K562 (cell line): ENCODE results near the gene EIF2S3B. TPM values are rescaled to one million over a fixed set of nuclear protein-coding genes. Genes with fewer than 3 reads are reported as not detected.

Experiments used
- ATAC-seq: fragments of 200-7000 bp; cut with Tn5 transposase; 3 replicates; pipeline ENCODE4 v1.9.1; 2020; ENCODE audit warnings: moderate library complexity
- BruUV-seq: library from RNA; stranded (reverse); fragments of 400-500 nt; replicated peaks from 2 replicates; lab custom pipeline; 2021; lab: Mats Ljungman, UMichigan
- CTCF ChIA-PET: fragments of 300-600 bp; formaldehyde crosslinking; extraction: SDS; loops from one replicate; lab custom pipeline; 2021; ENCODE audit warnings: low intra/inter-chr PET ratio; lab: Yijun Ruan, JAX
- POLR2A ChIA-PET: fragments of 300-600, 350-650 bp; sonication (Branson Sonifier 250); formaldehyde crosslinking; extraction: SDS; loops from one replicate; lab custom pipeline; 2021; ENCODE audit warnings: antibody characterized with exemption, inconsistent platforms; lab: Yijun Ruan, JAX
- DNase-seq, 4 experiments: peaks; one replicate each; pipeline versions ENCODE4 v3.0.0 to v3.0.0-alpha.2; 2011 to 2018; ENCODE audit warnings: low spot score in 3 of 4, mixed read lengths in 3 of 4; ENCODE audit errors: extremely low read depth in 1 of 4
- FAIRE-seq: peaks from 2 replicates; lab custom pipeline; 2011; peaks lifted over from hg19 to GRCh38; lab: Jason Lieb, UNC
- H2AFZ ChIP-seq: 2 replicates; pipeline ENCODE4 v1.6.0; 2011; ENCODE audit warnings: low read depth, low read length, control low read depth, inconsistent platforms
- H3K27ac ChIP-seq: fragments of 200-600 bp; 3 replicates; pipeline ENCODE4 v1.8.0; 2011; ENCODE audit warnings: low read depth, mild to moderate bottlenecking, control low read depth, inconsistent platforms, low read length, moderate library complexity, mixed read lengths; ENCODE audit errors: extremely low read depth
- H3K27me3 ChIP-seq, 2 experiments: fragments of 300-600 bp in 1 of 2; 2 replicates in 1 of 2; 3 replicates in 1 of 2; pipeline versions ENCODE4 v1.6.0 to v1.8.0; 2011; ENCODE audit warnings: inconsistent platforms in 2 of 2, low read length in 2 of 2, mild to moderate bottlenecking in 1 of 2, mixed read lengths in 1 of 2, moderate library complexity in 1 of 2; ENCODE audit not compliant: control insufficient read depth in 2 of 2, insufficient read depth in 2 of 2
- H3K36me3 ChIP-seq: fragments of 300-600 bp; 3 replicates; pipeline ENCODE4 v1.8.0; 2011; ENCODE audit warnings: mild to moderate bottlenecking, low read length, inconsistent platforms; ENCODE audit not compliant: control insufficient read depth, insufficient read depth
- H3K4me1 ChIP-seq, 2 experiments: fragments of 200-600 bp in 1 of 2; replicated peaks in 1 of 2; 2 replicates in 1 of 2; 3 replicates in 1 of 2; pipeline versions ENCODE4 v1.5.1 to v1.8.0; 2011; ENCODE audit warnings: inconsistent platforms in 2 of 2, low read length in 2 of 2, mild to moderate bottlenecking in 1 of 2, mixed read lengths in 1 of 2, moderate library complexity in 1 of 2; ENCODE audit not compliant: control insufficient read depth in 2 of 2, insufficient read depth in 2 of 2
- H3K4me2 ChIP-seq: 2 replicates; pipeline ENCODE4 v1.6.1; 2011; ENCODE audit warnings: low read length, control low read depth, inconsistent platforms, mixed read lengths; ENCODE audit not compliant: insufficient read depth
- H3K4me3 ChIP-seq: fragments of 200-600 bp; sonication (generic), shearing (Covaris generic); 2 replicates; pipeline ENCODE4 v1.5.1; 2016; ENCODE audit warnings: control low read depth, inconsistent platforms
- H3K79me2 ChIP-seq: fragments of 200-600 bp; 3 replicates; pipeline ENCODE4 v1.8.0; 2011; ENCODE audit warnings: low read length, inconsistent platforms; ENCODE audit not compliant: control insufficient read depth, insufficient read depth
- H3K9ac ChIP-seq, 2 experiments: 2 replicates each; pipeline versions ENCODE4 v1.6.0 to v1.6.1; 2011; ENCODE audit warnings: low read depth in 2 of 2, low read length in 2 of 2, control low read depth in 1 of 2, inconsistent platforms in 1 of 2, mild to moderate bottlenecking in 1 of 2, mixed read lengths in 1 of 2; ENCODE audit not compliant: insufficient read depth in 1 of 2
- H3K9me1 ChIP-seq: one replicate; pipeline ENCODE4 v1.6.0; 2011; ENCODE audit warnings: inconsistent platforms, mild to moderate bottlenecking, low read length, moderate library complexity; ENCODE audit not compliant: control insufficient read depth, insufficient read depth
- H3K9me3 ChIP-seq: replicated peaks from 2 replicates; pipeline ENCODE4 v1.5.1; 2011; ENCODE audit warnings: low read depth, low read length, inconsistent platforms; ENCODE audit not compliant: control insufficient read depth, insufficient read depth
- H4K20me1 ChIP-seq: replicated peaks from 2 replicates; pipeline ENCODE4 v1.6.1; 2011; ENCODE audit warnings: low read length, inconsistent platforms, mixed read lengths; ENCODE audit not compliant: control insufficient read depth, insufficient read depth
- CREB5 ChIP-seq: fragments of 250-450 bp; sonication (Bioruptor Pico); IDR thresholded peaks from 2 replicates; pipeline ENCODE4 v1.5.0; 2020; ENCODE audit warnings: mild to moderate bottlenecking
- MTA1 ChIP-seq: fragments of 450-650 bp; IDR thresholded peaks from 2 replicates; pipeline ENCODE4 v1.6.1; 2017; ENCODE audit warnings: borderline replicate concordance
- SETDB1 ChIP-seq: IDR thresholded peaks from one replicate; pipeline ENCODE4 v1.6.1; 2012; ENCODE audit warnings: low read length, control low read depth, inconsistent platforms
- SIRT6 ChIP-seq: IDR thresholded peaks from one replicate; pipeline ENCODE4 v1.6.1; 2012; ENCODE audit warnings: low read depth, mild to moderate bottlenecking, control low read depth, inconsistent platforms, low read length, moderate library complexity
- THRAP3 ChIP-seq: fragments of 450-650 bp; IDR thresholded peaks from 2 replicates; pipeline ENCODE4 v1.6.1; 2016; ENCODE audit warnings: mild to moderate bottlenecking, inconsistent platforms, borderline replicate concordance
- ZNF57 ChIP-seq: fragments of 450-650 bp; formaldehyde crosslinking; IDR thresholded peaks from 2 replicates; pipeline ENCODE4 v1.4.0; 2020; ENCODE audit warnings: mild to moderate bottlenecking, moderate library complexity
- ZNF707 ChIP-seq: fragments of 250-450 bp; sonication (Bioruptor Pico); conservative IDR thresholded peaks from 2 replicates; pipeline ENCODE4 v1.8.0; 2022; ENCODE audit warnings: inconsistent platforms, mild to moderate bottlenecking, moderate library complexity
- WGBS: fragments of 100-300 bp; shearing (Covaris generic); methylation state at CpG from one replicate; pipeline ENCODE4 v1.1.6; 2016; ENCODE audit warnings: low coverage, mixed read lengths; ENCODE audit not compliant: insufficient coverage; ENCODE audit errors: missing lambda C conversion rate; 5-methylcytosine and 5-hydroxymethylcytosine counted together
- in situ Hi-C: fragments of 300-500 bp; cut with MboI; formaldehyde crosslinking; loops from 4 replicates; pipeline ENCODE4 v1.15.0; 2018; ENCODE audit warnings: inconsistent platforms, mixed read lengths
- intact Hi-C: fragments of 100-400 bp; cut with micrococcal nuclease; formaldehyde crosslinking; loops from 2 replicates; pipeline ENCODE4 v1.14.2; 2022
- polyA plus RNA-seq, 8 experiments: library from polyadenylated mRNA; depleted of rRNA in 4 of 8; stranded (reverse) in 5 of 8; unstranded in 3 of 8; fragments of >200 nt; fragmentation: Nextera tagmentation in 2 of 8; fragmentation: Illumina TruSeq in 1 of 8; extraction: Ambion mirVana in 2 of 8; extraction: Trizol in 1 of 8; gene quantifications; 2 replicates each; pipeline versions ENCODE4 v1.2.1 to v1.2.3, GENCODE V29; 2011 to 2014; ENCODE audit warnings: inconsistent platforms in 1 of 8, missing spikeins in 1 of 8
- total RNA-seq, 7 experiments: library from RNA; depleted of rRNA in 6 of 7; stranded (reverse); fragments of >200 nt in 6 of 7; fragmentation: Illumina TruSeq in 2 of 7; extraction: Trizol in 2 of 7; gene quantifications; 2 replicates each; pipeline versions ENCODE4 v1.2.1 to v1.2.3, GENCODE V29; 2011 to 2021; ENCODE audit warnings: low replicate concordance in 1 of 7
- TF ChIP-seq, protein P1 (sequence below): fragments of 200-800 bp; sonication (Bioruptor generic); IDR thresholded peaks from 2 replicates; pipeline ENCODE4 v1.6.1; 2017; ENCODE audit warnings: missing genetic modification characterization, missing compliant biosample characterization
- TF ChIP-seq, protein P2 (sequence below): fragments of 450-650 bp; formaldehyde crosslinking; IDR thresholded peaks from 2 replicates; pipeline ENCODE4 v1.4.0; 2020; ENCODE audit warnings: mild to moderate bottlenecking, moderate library complexity

Gene EIF2S3B
- total and polyA plus RNA-seq, 9 of the 15 experiments (the other 6 are each of a cell fraction or from before 2014, with no cell fraction given): 0.45 to 5.1 (median 2.0) TPM

DNA sequence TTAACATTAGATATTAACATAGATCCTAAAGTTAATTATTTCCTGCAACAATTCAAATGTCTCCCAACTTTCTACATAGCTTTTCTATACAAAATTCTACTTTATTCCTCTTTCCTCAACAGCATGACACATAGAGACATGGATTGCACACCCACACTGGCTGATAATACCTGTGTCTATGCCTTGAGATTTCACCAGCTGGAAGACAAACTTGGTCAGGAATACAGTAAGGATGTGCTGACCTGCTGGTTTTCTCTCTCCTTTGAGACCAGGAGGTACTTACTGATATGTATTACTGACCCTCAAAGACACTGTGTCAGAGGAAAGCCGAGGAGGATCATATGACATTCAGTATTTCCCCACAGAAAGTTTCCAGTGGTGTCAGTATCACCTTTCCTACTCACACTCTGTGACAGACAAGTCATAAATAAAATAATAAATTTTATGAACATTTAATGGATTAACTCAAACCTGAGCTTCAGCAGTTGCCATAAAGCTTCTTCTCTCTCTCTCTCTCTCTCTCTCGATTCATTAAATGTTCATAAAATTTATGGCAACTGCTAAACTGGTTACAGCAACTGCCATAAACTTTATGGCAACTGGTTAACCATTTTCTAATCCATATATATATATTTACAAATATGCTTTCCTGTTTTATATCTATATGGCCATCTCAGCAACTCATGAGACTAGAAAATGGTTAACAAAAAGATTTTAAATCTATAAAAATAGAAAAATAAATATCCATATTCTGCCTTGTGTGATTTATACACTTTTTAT is 22.7 kb downstream of the EIF2S3B start:
- TF ChIP-seq SETDB1 (no peak), ZNF57 (CRISPR knock-in tag) (no peak), ZNF707 (CRISPR knock-in tag) (no peak), CREB5 (CRISPR knock-in tag) (no peak), SIRT6 (no peak), MTA1 (no peak), THRAP3 (no peak)
- TF ChIP-seq, protein P1, sequence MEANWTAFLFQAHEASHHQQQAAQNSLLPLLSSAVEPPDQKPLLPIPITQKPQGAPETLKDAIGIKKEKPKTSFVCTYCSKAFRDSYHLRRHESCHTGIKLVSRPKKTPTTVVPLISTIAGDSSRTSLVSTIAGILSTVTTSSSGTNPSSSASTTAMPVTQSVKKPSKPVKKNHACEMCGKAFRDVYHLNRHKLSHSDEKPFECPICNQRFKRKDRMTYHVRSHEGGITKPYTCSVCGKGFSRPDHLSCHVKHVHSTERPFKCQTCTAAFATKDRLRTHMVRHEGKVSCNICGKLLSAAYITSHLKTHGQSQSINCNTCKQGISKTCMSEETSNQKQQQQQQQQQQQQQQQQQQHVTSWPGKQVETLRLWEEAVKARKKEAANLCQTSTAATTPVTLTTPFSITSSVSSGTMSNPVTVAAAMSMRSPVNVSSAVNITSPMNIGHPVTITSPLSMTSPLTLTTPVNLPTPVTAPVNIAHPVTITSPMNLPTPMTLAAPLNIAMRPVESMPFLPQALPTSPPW: no peak
- TF ChIP-seq, protein P2, sequence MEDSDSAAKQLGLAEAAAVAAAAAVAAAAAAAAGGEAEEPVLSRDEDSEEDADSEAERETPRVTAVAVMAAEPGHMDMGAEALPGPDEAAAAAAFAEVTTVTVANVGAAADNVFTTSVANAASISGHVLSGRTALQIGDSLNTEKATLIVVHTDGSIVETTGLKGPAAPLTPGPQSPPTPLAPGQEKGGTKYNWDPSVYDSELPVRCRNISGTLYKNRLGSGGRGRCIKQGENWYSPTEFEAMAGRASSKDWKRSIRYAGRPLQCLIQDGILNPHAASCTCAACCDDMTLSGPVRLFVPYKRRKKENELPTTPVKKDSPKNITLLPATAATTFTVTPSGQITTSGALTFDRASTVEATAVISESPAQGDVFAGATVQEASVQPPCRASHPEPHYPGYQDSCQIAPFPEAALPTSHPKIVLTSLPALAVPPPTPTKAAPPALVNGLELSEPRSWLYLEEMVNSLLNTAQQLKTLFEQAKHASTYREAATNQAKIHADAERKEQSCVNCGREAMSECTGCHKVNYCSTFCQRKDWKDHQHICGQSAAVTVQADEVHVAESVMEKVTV (CRISPR knock-in tag): no peak
- Histone ChIP-seq H3K36me3 (no peaks in the 10 kb centered on the region), H2AFZ (peak overlapping the region; percentile 2; the same call in 1 of the 2 replicates), H3K4me2 (no peak overlapping the region), H3K4me3 (no peak overlapping the region), H3K9me3 (no peaks in the 10 kb centered on the region), H4K20me1 (no peaks in the 10 kb centered on the region), H3K27ac (no peak overlapping the region), H3K79me2 (no peaks in the 10 kb centered on the region), H3K27me3 (no peaks in the 10 kb centered on the region), H3K9ac (no peak overlapping the region), H3K4me1 (no peaks in the 10 kb centered on the region), H3K9me1 (no peaks in the 10 kb centered on the region)
- 0% methylated on average over 2 of the region's 2 CpGs for WGBS
- ATAC-seq (no peak), DNase-seq (peak in 1 of 4 experiments; percentile 2), FAIRE-seq (no peak)
- POLR2A ChIA-PET: interaction anchor here (0.6 kb wide), 1 partner anchor 447 kb away, joined by 4 read pairs; no protein-coding TSS in a partner anchor
- BruUV-seq: no TSS peak
- intact Hi-C loops (no loop called here), in situ Hi-C loops (no loop called here)
- CTCF ChIA-PET: no interaction called here
